Stimulated activated CD8-positive, alpha-beta memory T cell treated with anti-CD3 and anti-CD28 coated beads, Interleukin-7, amount 100 ng/mL, for 4 hours (primary cell): ENCODE data around the gene METTL4.
"Not testable (repeated sequence)": the region's sequence is repeated elsewhere in the genome, so short reads cannot be mapped to it uniquely, and the experiment has no call there.

Experiments used
- DNase-seq, 2 donors: peaks; one replicate each; pipeline ENCODE4 v3.0.0-alpha.2; 2020; ENCODE audit warnings: low read depth in 2 of 2

The METTL4 gene

GRCh38 chr18:2564373-2564772 is 6.9 kb downstream of the METTL4 start:
- DNase-seq = no peak

GRCh38 chr18:2559249-2559648 is 12.1 kb downstream of the METTL4 start:
- DNase-seq = no peak

GRCh38 chr18:2557536-2557935 is 13.8 kb downstream of the METTL4 start:
- DNase-seq = no peak

GRCh38 chr18:2555895-2556294 is 15.4 kb downstream of the METTL4 start:
- no peak for DNase-seq

GRCh38 chr18:2554696-2555095 is 16.6 kb downstream of the METTL4 start:
- DNase-seq = no peak

GRCh38 chr18:2551425-2551824 is 19.9 kb downstream of the METTL4 start:
- no peak for DNase-seq

GRCh38 chr18:2549462-2549861 is 21.8 kb downstream of the METTL4 start:
- no peak for DNase-seq

GRCh38 chr18:2547477-2548087 is 23.7 kb downstream of the METTL4 start:
- no peak for DNase-seq

- no peak for DNase-seq
Observed at GRCh38 chr18:2545155-2545554, 26.1 kb downstream of the METTL4 start.

- DNase-seq = not testable (repeated sequence)
Observed at GRCh38 chr18:2541925-2542563, 29.3 kb downstream of the METTL4 start.

GRCh38 chr18:2540575-2540974 is 30.7 kb downstream of the METTL4 start:
- DNase-seq = no peak

- DNase-seq = no peak
Observed at GRCh38 chr18:2538844-2539243, 32.5 kb downstream of the METTL4 start.

GRCh38 chr18:2538236-2538635 is 33.1 kb downstream of the METTL4 start:
- DNase-seq = no peak

GRCh38 chr18:2537296-2537695 is 34.0 kb downstream of the METTL4 start:
- no peak for DNase-seq

- no peak for DNase-seq
Observed at GRCh38 chr18:2536493-2536892, 34.8 kb downstream of the METTL4 start.

GRCh38 chr18:2536063-2536462 is 35.2 kb downstream of the METTL4 start:
- DNase-seq = no peak

- no peak for DNase-seq
Observed at GRCh38 chr18:2535419-2535910, 35.8 kb downstream of the METTL4 start.

GRCh38 chr18:2534906-2535305 is 36.4 kb downstream of the METTL4 start:
- DNase-seq = no peak

- DNase-seq = no peak
Observed at GRCh38 chr18:2532797-2533196, 38.5 kb downstream of the METTL4 start.

- no peak for DNase-seq
Observed at GRCh38 chr18:2531751-2532150, 39.6 kb downstream of the METTL4 start.

GRCh38 chr18:2529154-2529553 is 42.2 kb downstream of the METTL4 start:
- DNase-seq = no peak

- no peak for DNase-seq
Observed at GRCh38 chr18:2526329-2526728, 45.0 kb downstream of the METTL4 start.

GRCh38 chr18:2524794-2525198 is 46.5 kb downstream of the METTL4 start:
- not testable (repeated sequence) for DNase-seq

- DNase-seq = no peak
Observed at GRCh38 chr18:2522112-2522511, 49.2 kb downstream of the METTL4 start.
